ENCODE data around the gene EMP1.

DNA sequence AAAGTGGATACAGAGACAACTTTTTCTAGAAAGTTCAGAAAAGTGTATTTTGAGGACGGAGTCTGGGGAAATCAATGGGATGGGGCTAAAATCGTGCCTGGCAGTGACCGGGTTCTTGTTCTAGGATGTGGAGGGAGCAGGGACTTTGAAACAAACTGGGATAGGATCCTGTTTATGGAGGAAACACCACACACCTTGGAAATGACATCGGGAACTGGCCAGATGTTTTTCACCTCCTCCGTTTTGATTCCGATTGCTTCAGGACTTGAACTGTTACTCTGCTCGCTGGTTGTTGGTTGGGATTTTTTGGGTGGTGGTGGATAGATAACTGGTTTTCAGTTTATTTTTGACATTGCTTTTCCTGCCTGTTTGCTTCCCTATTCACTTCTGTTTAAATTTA lies 506 bp downstream of the EMP1 start:
- TF ChIP-seq ZFP3 (CRISPR knock-in tag; IDR thresholded peaks at IDR 0.05) (no peak), PPARA (CRISPR knock-in tag; IDR thresholded peaks at IDR 0.05; ENCODE audit: borderline replicate concordance) (no peak), PATZ1 (CRISPR knock-in tag; IDR thresholded peaks at IDR 0.05; ENCODE audit: borderline replicate concordance) (no peak), TCF4 (CRISPR knock-in tag; IDR thresholded peaks at IDR 0.05; ENCODE audit: borderline replicate concordance) (no peak), ARNTL (CRISPR knock-in tag; IDR thresholded peaks at IDR 0.05; ENCODE audit: borderline replicate concordance, low read depth) (no peak)

Measured in SK-N-SH treated with all-trans-retinoic acid at 6 μM for 48 hours (cell line).